H1 (cell line): ENCODE data around the gene RPS6KC1. TPM values are rescaled to one million over a fixed set of nuclear protein-coding genes. Genes with fewer than 3 reads are reported as not detected.

Experiments used
- CTCF ChIA-PET: fragments of 300-600 bp; sonication (Branson Sonifier 250); formaldehyde crosslinking; loops from one replicate; lab custom pipeline; 2021; ENCODE audit not compliant: partially characterized antibody; lab: Charles Lee
- POLR2A ChIA-PET: fragments of 300-600 bp; sonication (Branson Sonifier 250); formaldehyde crosslinking; loops from one replicate; lab custom pipeline; 2021; ENCODE audit warnings: inconsistent platforms; ENCODE audit not compliant: partially characterized antibody; lab: Charles Lee
- DNase-seq, 2 experiments: peaks; one replicate each; pipeline versions ENCODE4 v3.0.0 to v3.0.0-alpha.2; 2010 to 2022; ENCODE audit warnings: low spot score in 2 of 2, low read depth in 1 of 2, mixed read lengths in 1 of 2
- FAIRE-seq: peaks from 2 replicates; lab custom pipeline; 2011; peaks lifted over from hg19 to GRCh38; lab: Jason Lieb, UNC
- H2AFZ ChIP-seq: 2 replicates; pipeline ENCODE4 v1.8.1; 2012; ENCODE audit warnings: low read length, inconsistent platforms
- H2AK5ac ChIP-seq: 2 replicates; pipeline ENCODE4 v1.6.1; 2013; ENCODE audit warnings: low read depth, low read length
- H2BK120ac ChIP-seq: replicated peaks from 2 replicates; pipeline ENCODE3; 2013; ENCODE audit warnings: low read depth, low read length, inconsistent platforms
- H2BK12ac ChIP-seq: 2 replicates; pipeline ENCODE4 v1.6.1; 2013; ENCODE audit warnings: low read depth, low read length
- H2BK15ac ChIP-seq: 2 replicates; pipeline ENCODE4 v1.6.1; 2013; ENCODE audit warnings: low read length
- H2BK20ac ChIP-seq: 2 replicates; pipeline ENCODE4 v1.6.1; 2013; ENCODE audit warnings: low read length
- H2BK5ac ChIP-seq: 2 replicates; pipeline ENCODE4 v1.6.1; 2013; ENCODE audit warnings: low read depth, low read length
- H3K14ac ChIP-seq: 2 replicates; pipeline ENCODE4 v1.6.1; 2013; ENCODE audit warnings: inconsistent platforms; ENCODE audit not compliant: insufficient read length
- H3K18ac ChIP-seq: 2 replicates; pipeline ENCODE4 v1.6.1; 2013; ENCODE audit warnings: low read length; ENCODE audit errors: extremely low read depth
- H3K23ac ChIP-seq: 2 replicates; pipeline ENCODE4 v1.6.1; 2013; ENCODE audit warnings: inconsistent platforms; ENCODE audit not compliant: insufficient read length
- H3K23me2 ChIP-seq: 2 replicates; pipeline ENCODE4 v1.6.1; 2013; ENCODE audit warnings: low read depth, low read length
- H3K27ac ChIP-seq: 2 replicates; pipeline ENCODE4 v1.6.1; 2011; ENCODE audit warnings: low read depth, low read length, inconsistent platforms
- H3K27me3 ChIP-seq, 4 experiments: replicated peaks in 1 of 4; 1 replicate in 1 of 4; 2 replicates in 3 of 4; pipeline versions ENCODE4 v1.6.1 to v1.8.1; 2011 to 2013; ENCODE audit warnings: low read length in 3 of 4, mild to moderate bottlenecking in 3 of 4, inconsistent platforms in 2 of 4, mixed read lengths in 2 of 4, moderate library complexity in 1 of 4; ENCODE audit not compliant: control insufficient read depth in 3 of 4, insufficient read depth in 3 of 4; ENCODE audit errors: extremely low read depth in 1 of 4
- H3K36me3 ChIP-seq, 4 experiments: 2 replicates each; pipeline versions ENCODE4 v1.6.1 to v1.8.1; 2011 to 2013; ENCODE audit warnings: mild to moderate bottlenecking in 4 of 4, low read length in 3 of 4, moderate library complexity in 2 of 4, control low read depth in 1 of 4, inconsistent platforms in 1 of 4; ENCODE audit not compliant: insufficient read depth in 4 of 4, control insufficient read depth in 2 of 4
- H3K4ac ChIP-seq: replicated peaks from 2 replicates; pipeline ENCODE3; 2013; ENCODE audit warnings: low read length, low read depth, mixed read lengths, inconsistent platforms; ENCODE audit not compliant: insufficient read length
- H3K4me1 ChIP-seq, 4 experiments: replicated peaks in 1 of 4; 1 replicate in 1 of 4; 2 replicates in 3 of 4; pipeline versions ENCODE4 v1.6.1 to v1.8.1; 2011 to 2013; ENCODE audit warnings: low read length in 3 of 4, inconsistent platforms in 2 of 4, mixed read lengths in 1 of 4; ENCODE audit not compliant: insufficient read depth in 4 of 4, control insufficient read depth in 3 of 4
- H3K4me2 ChIP-seq, 2 experiments: 2 replicates each; pipeline versions ENCODE4 v1.6.1 to v1.8.1; 2011 to 2013; ENCODE audit warnings: low read depth in 2 of 2, low read length in 2 of 2, control low read depth in 1 of 2, inconsistent platforms in 1 of 2, mild to moderate bottlenecking in 1 of 2; ENCODE audit not compliant: insufficient read depth in 1 of 2
- H3K4me3 ChIP-seq, 4 experiments: fragments of 200-600, 300-600 bp in 1 of 4; sonication (generic), shearing (Covaris generic), sonication (Bioruptor Twin) in 1 of 4; 2 replicates each; pipeline versions ENCODE4 v1.5.1 to v1.8.1; 2011 to 2016; ENCODE audit warnings: low read length in 4 of 4, low read depth in 3 of 4, control low read depth in 2 of 4, inconsistent platforms in 2 of 4, mild to moderate bottlenecking in 2 of 4, mixed read lengths in 1 of 4, moderate library complexity in 1 of 4; ENCODE audit not compliant: insufficient read depth in 2 of 4; ENCODE audit errors: extremely low read depth in 1 of 4
- H3K56ac ChIP-seq: replicated peaks from 2 replicates; pipeline ENCODE3; 2013; ENCODE audit warnings: low read depth, mild to moderate bottlenecking, mixed read lengths, low read length, inconsistent platforms; ENCODE audit not compliant: insufficient read length
- H3K79me1 ChIP-seq: 2 replicates; pipeline ENCODE4 v1.6.1; 2013; ENCODE audit warnings: low read depth, low read length, control low read depth
- H3K79me2 ChIP-seq, 2 experiments: 2 replicates each; pipeline versions ENCODE4 v1.6.1 to v1.8.1; 2012 to 2013; ENCODE audit warnings: low read length in 2 of 2, mild to moderate bottlenecking in 2 of 2, inconsistent platforms in 1 of 2; ENCODE audit not compliant: insufficient read depth in 2 of 2, control insufficient read depth in 1 of 2
- H3K9ac ChIP-seq, 4 experiments: replicated peaks in 1 of 4; 1 replicate in 1 of 4; 2 replicates in 3 of 4; pipeline versions ENCODE4 v1.6.1 to v1.8.1; 2011 to 2013; ENCODE audit warnings: low read depth in 3 of 4, low read length in 3 of 4, control low read depth in 2 of 4, mild to moderate bottlenecking in 2 of 4, moderate library complexity in 2 of 4, inconsistent platforms in 1 of 4; ENCODE audit errors: extremely low read depth in 1 of 4
- H3K9me3 ChIP-seq, 2 experiments: 2 replicates each; pipeline versions ENCODE4 v1.6.1 to v1.8.1; 2012 to 2013; ENCODE audit warnings: mild to moderate bottlenecking in 2 of 2, moderate library complexity in 2 of 2, control low read depth in 1 of 2, inconsistent platforms in 1 of 2, low read depth in 1 of 2, low read length in 1 of 2, mixed read lengths in 1 of 2; ENCODE audit not compliant: insufficient read depth in 2 of 2
- H4K20me1 ChIP-seq, 2 experiments: replicated peaks in 1 of 2; 2 replicates each; pipeline versions ENCODE3 to v1.8.1; 2011 to 2013; ENCODE audit warnings: inconsistent platforms in 2 of 2, low read length in 2 of 2, mild to moderate bottlenecking in 1 of 2; ENCODE audit not compliant: insufficient read depth in 2 of 2, control insufficient read depth in 1 of 2
- H4K5ac ChIP-seq: 2 replicates; pipeline ENCODE4 v1.6.1; 2013; ENCODE audit warnings: low read length, low read depth, mixed read lengths, inconsistent platforms; ENCODE audit not compliant: insufficient read length
- H4K8ac ChIP-seq: 2 replicates; pipeline ENCODE4 v1.8.0; 2013; ENCODE audit warnings: mild to moderate bottlenecking, moderate library complexity, low read length, inconsistent platforms; ENCODE audit not compliant: insufficient read depth; ENCODE audit errors: extremely low read depth
- H4K91ac ChIP-seq: replicated peaks from 2 replicates; pipeline ENCODE3; 2013; ENCODE audit warnings: low read length, mixed read lengths, inconsistent platforms; ENCODE audit not compliant: insufficient read length
- BACH1 ChIP-seq: IDR thresholded peaks from 2 replicates; pipeline ENCODE4 v1.6.1; 2012; ENCODE audit warnings: low read length, improper control_type of control experiment
- CBX5 ChIP-seq: fragments of 300-800, 300-1000 bp; sonication (generic); IDR thresholded peaks from 2 replicates; pipeline ENCODE4 v1.7.1; 2016; ENCODE audit warnings: antibody characterized with exemption, low read length, low read depth
- E2F6 ChIP-seq: IDR thresholded peaks from 2 replicates; pipeline ENCODE4 v1.6.1; 2012; ENCODE audit warnings: inconsistent platforms
- HDAC2 ChIP-seq, 2 experiments: fragments of 300-600 bp in 1 of 2; sonication (generic) in 1 of 2; IDR thresholded peaks; 2 replicates each; pipeline ENCODE4 v1.6.1; 2011 to 2012; ENCODE audit warnings: low read depth in 2 of 2, low read length in 2 of 2, mild to moderate bottlenecking in 2 of 2, moderate library complexity in 2 of 2, borderline replicate concordance in 1 of 2, inconsistent platforms in 1 of 2
- RXRA ChIP-seq: IDR thresholded peaks from 2 replicates; pipeline ENCODE4 v1.6.1; 2011; ENCODE audit warnings: low read depth, mild to moderate bottlenecking, low read length, moderate library complexity; ENCODE audit not compliant: insufficient read depth
- SUZ12 ChIP-seq: fragments of 200-600 bp; sonication (generic); IDR thresholded peaks from 2 replicates; pipeline ENCODE4 v1.6.1; 2012; ENCODE audit warnings: mild to moderate bottlenecking, inconsistent platforms, low read length, moderate library complexity, mixed read lengths
- TAF7 ChIP-seq: optimal IDR thresholded peaks from 2 replicates; pipeline ENCODE3; 2011; ENCODE audit warnings: low read depth, mild to moderate bottlenecking, inconsistent platforms, low read length, moderate library complexity, borderline replicate concordance
- USF2 ChIP-seq: IDR thresholded peaks from 2 replicates; pipeline ENCODE4 v1.6.1; 2011; ENCODE audit warnings: low read length, improper control_type of control experiment
- WGBS, 2 experiments: shearing (Covaris generic) in 1 of 2; methylation state at CpG; one replicate each; pipeline versions ENCODE4 v1.1.6 to v1.1.7; 2013 to 2015; ENCODE audit warnings: low lambda C conversion rate in 2 of 2, mixed read lengths in 2 of 2, inconsistent platforms in 1 of 2, low coverage in 1 of 2, missing lambda C conversion rate in 1 of 2; ENCODE audit not compliant: insufficient replicate concordance in 2 of 2, insufficient coverage in 1 of 2, insufficient read length in 1 of 2; ENCODE audit errors: extremely low coverage in 1 of 2, missing lambda C conversion rate in 1 of 2; 5-methylcytosine and 5-hydroxymethylcytosine counted together
- polyA plus RNA-seq, 7 experiments: library from polyadenylated mRNA; depleted of rRNA in 3 of 7; stranded (reverse) in 5 of 7; unstranded in 2 of 7; fragments of >200 nt in 5 of 7; fragments of 200-250 nt in 2 of 7; gene quantifications; 1 replicate in 5 of 7; 2 replicates in 1 of 7; 4 replicates in 1 of 7; pipeline versions ENCODE4 v1.2.1 to v1.2.3, GENCODE V29; 2011 to 2013; ENCODE audit warnings: missing spikeins in 2 of 7, mixed read lengths in 2 of 7
- total RNA-seq: library from RNA; stranded (reverse); fragmentation: NEBNext Ultra II Directional; extraction: Animal tissue kit (Norgen Biotek cat#: 25700); gene quantifications from 2 replicates; pipeline ENCODE4 v1.2.1, GENCODE V29; 2021
- TF ChIP-seq, protein P1 (sequence below), 3 experiments: IDR thresholded peaks; 1 replicate in 2 of 3; 2 replicates in 1 of 3; pipeline versions ENCODE4 v1.5.1 to v1.6.1; 2011; ENCODE audit warnings: low read length in 3 of 3, mild to moderate bottlenecking in 3 of 3, inconsistent platforms in 2 of 3, low read depth in 1 of 3, moderate library complexity in 1 of 3; ENCODE audit not compliant: insufficient read depth in 1 of 3; ENCODE audit errors: control extremely low read depth in 1 of 3

The RPS6KC1 gene
- total and polyA plus RNA-seq, 2 of the 8 experiments (the other 6 are each of a cell fraction or from before 2014, with no cell fraction given), result 4.9 to 17.6 TPM

GRCh38 chr1:213249395-213249794 is 198.4 kb downstream of the RPS6KC1 start:
- no peaks in the 10 kb centered on the region for H3K79me1 ChIP-seq
- no peaks in the 10 kb centered on the region for H3K36me3 ChIP-seq
- H3K27ac ChIP-seq, result no peak overlapping the region
- no peak overlapping the region for H3K14ac ChIP-seq
- H3K79me2 ChIP-seq, result no peaks in the 10 kb centered on the region
- H4K20me1 ChIP-seq, result no peaks in the 10 kb centered on the region
- peaks cover 0 to 7% (median 2%) of the 10 kb centered on the region in 4 experiments; a peak in 2 of 7 replicates for H3K4me1 ChIP-seq
- H3K27me3 ChIP-seq, result no peaks in the 10 kb centered on the region
- H2AK5ac ChIP-seq, result no peak overlapping the region
- no peak overlapping the region for H3K23ac ChIP-seq
- no peak overlapping the region for H2BK12ac ChIP-seq
- H4K8ac ChIP-seq, result no peak overlapping the region
- DNase-seq (no peak), FAIRE-seq (no peak)
- H3K9me3 ChIP-seq, result no peaks in the 10 kb centered on the region
- no peaks in the 10 kb centered on the region for H3K23me2 ChIP-seq
- H3K4me2 ChIP-seq, result no peak overlapping the region
- no peak overlapping the region for H4K91ac ChIP-seq
- H2BK120ac ChIP-seq, result no peak overlapping the region
- no peak overlapping the region for H3K9ac ChIP-seq
- no peak overlapping the region for H3K18ac ChIP-seq
- ChIA-PET CTCF (interaction anchor here (0.6 to 1.0 kb wide), 2 partner anchors 116 to 874 kb away, joined by 3 read pairs; no protein-coding TSS in a partner anchor), POLR2A (no interaction called here)
- H3K56ac ChIP-seq, result no peak overlapping the region
- no peak overlapping the region for H4K5ac ChIP-seq
- no peak overlapping the region for H2AFZ ChIP-seq
- no peak overlapping the region for H3K4ac ChIP-seq
- H2BK20ac ChIP-seq, result no peak overlapping the region
- no peak overlapping the region for H2BK15ac ChIP-seq
- no peak overlapping the region for H3K4me3 ChIP-seq
- 91% methylated on average over 6 of the region's 6 CpGs; no CpG with 5 or more reads in 1 of the 2 experiments for WGBS, 2 experiments
- no peak overlapping the region for H2BK5ac ChIP-seq
- TF ChIP-seq E2F6 (no peak), BACH1 (no peak), SUZ12 (no peak), RXRA (no peak), CBX5 (no peak), USF2 (no peak), TAF7 (no peak), HDAC2 (IDR thresholded peaks at IDR 0.05; ENCODE audit: borderline replicate concordance in 1 of 2, low read depth in 2 of 2, low read length in 2 of 2) (no peak)
- TF ChIP-seq, protein P1, sequence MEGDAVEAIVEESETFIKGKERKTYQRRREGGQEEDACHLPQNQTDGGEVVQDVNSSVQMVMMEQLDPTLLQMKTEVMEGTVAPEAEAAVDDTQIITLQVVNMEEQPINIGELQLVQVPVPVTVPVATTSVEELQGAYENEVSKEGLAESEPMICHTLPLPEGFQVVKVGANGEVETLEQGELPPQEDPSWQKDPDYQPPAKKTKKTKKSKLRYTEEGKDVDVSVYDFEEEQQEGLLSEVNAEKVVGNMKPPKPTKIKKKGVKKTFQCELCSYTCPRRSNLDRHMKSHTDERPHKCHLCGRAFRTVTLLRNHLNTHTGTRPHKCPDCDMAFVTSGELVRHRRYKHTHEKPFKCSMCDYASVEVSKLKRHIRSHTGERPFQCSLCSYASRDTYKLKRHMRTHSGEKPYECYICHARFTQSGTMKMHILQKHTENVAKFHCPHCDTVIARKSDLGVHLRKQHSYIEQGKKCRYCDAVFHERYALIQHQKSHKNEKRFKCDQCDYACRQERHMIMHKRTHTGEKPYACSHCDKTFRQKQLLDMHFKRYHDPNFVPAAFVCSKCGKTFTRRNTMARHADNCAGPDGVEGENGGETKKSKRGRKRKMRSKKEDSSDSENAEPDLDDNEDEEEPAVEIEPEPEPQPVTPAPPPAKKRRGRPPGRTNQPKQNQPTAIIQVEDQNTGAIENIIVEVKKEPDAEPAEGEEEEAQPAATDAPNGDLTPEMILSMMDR (IDR thresholded peaks at IDR 0.05; ENCODE audit: control extremely low read depth in 1 of 3, insufficient read depth in 1 of 3, low read depth in 1 of 3, low read length in 3 of 3), result no peak
